ENCODE measurements around the gene RASSF3.

The RASSF3 gene

GRCh38 chr12:64634508-64635092 lies 24.3 kb downstream of the RASSF3 start:
- H2BK120ac ChIP-seq (ENCODE audit: insufficient read depth, low read length, poor library complexity): no peak overlapping the region
- H3K9me3 ChIP-seq (ENCODE audit: insufficient read depth, low read depth, low read length): no peaks in the 10 kb centered on the region
- no peaks in the 10 kb centered on the region for H3K79me2 ChIP-seq (ENCODE audit: control insufficient read depth, insufficient read depth, low read length, poor library complexity)
- H3K79me1 ChIP-seq (ENCODE audit: low read length): no peaks in the 10 kb centered on the region
- H3K18ac ChIP-seq (ENCODE audit: low read length): no peak overlapping the region
- H3K27ac ChIP-seq (ENCODE audit: low read depth, low read length): no peak overlapping the region
- no peak overlapping the region for H3K4me3 ChIP-seq (ENCODE audit: low read depth, low read length)
- H2AK5ac ChIP-seq (ENCODE audit: low read length): no peak overlapping the region
- no peak overlapping the region for H2AFZ ChIP-seq (ENCODE audit: insufficient read depth, low read length, poor library complexity)
- no peak overlapping the region for H3K9ac ChIP-seq (ENCODE audit: low read length)
- no peaks in the 10 kb centered on the region for H3K36me3 ChIP-seq (ENCODE audit: control insufficient read depth in 1 of 2, insufficient read depth in 2 of 2, low read length in 2 of 2)
- H3K4me1 ChIP-seq (ENCODE audit: control insufficient read depth in 1 of 2, insufficient read depth in 2 of 2, low read length in 2 of 2): no peaks in the 10 kb centered on the region
- H2BK5ac ChIP-seq (ENCODE audit: low read depth, low read length, poor library complexity): no peak overlapping the region
- no peak overlapping the region for H3K4ac ChIP-seq (ENCODE audit: low read depth, low read length)
- no peak overlapping the region for H4K12ac ChIP-seq (ENCODE audit: low read depth, low read length)
- no peak overlapping the region for H4K8ac ChIP-seq (ENCODE audit: low read depth, low read length)
- no peak for DNase-seq
- WGBS (ENCODE audit: extremely low coverage, insufficient coverage, insufficient read length): no CpG with 5 or more reads among the region's 7 CpGs
- H3K23ac ChIP-seq (ENCODE audit: low read length): no peak overlapping the region
- no peak overlapping the region for H3K14ac ChIP-seq (ENCODE audit: low read length)
- no peaks in the 10 kb centered on the region for H3K27me3 ChIP-seq (ENCODE audit: insufficient read depth, low read length)
- no peak overlapping the region for H3K4me2 ChIP-seq (ENCODE audit: low read length)
- no peak overlapping the region for H2BK12ac ChIP-seq (ENCODE audit: low read length)
- no peak overlapping the region for H4K91ac ChIP-seq (ENCODE audit: low read depth, low read length)

DNA sequence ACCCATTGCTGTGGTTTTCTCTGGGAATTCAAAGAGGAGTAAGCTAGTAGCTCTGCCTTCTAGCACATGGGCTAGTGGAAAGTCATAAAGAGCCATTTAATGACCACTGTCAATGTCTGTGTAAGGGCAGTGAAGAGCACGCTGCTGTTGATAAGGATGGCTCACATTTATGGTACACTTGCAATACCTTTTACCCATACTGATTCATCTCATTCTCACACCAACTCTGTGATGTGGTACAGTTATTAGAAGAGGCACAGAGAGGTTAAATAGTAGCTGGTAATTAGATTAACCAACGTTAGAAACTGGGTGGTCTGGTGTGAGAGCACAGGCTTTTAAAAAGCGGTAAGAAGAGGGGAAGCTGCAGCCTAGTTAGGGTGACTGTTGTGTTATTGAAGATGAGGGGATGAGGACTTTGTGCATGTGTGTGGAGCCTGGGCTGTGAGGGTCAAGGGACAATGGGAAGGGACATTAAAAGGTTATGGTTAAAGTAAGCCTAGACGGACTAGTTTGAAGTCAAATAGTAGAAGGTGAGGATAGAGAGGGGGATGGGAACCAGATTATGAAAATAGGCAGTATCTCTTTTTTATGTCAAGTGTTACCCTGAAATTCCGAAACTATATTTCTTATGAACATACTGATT lies 25.2 kb downstream of the RASSF3 start:
- Histone ChIP-seq H2BK120ac (ENCODE audit: insufficient read depth, low read length, poor library complexity) (no peak overlapping the region), H3K4ac (ENCODE audit: low read depth, low read length) (no peak overlapping the region), H3K4me2 (ENCODE audit: low read length) (no peak overlapping the region), H4K91ac (ENCODE audit: low read depth, low read length) (no peak overlapping the region), H2BK5ac (ENCODE audit: low read depth, low read length, poor library complexity) (no peak overlapping the region), H2AFZ (ENCODE audit: insufficient read depth, low read length, poor library complexity) (no peak overlapping the region), H3K23ac (ENCODE audit: low read length) (no peak overlapping the region), H3K4me3 (ENCODE audit: low read depth, low read length) (no peak overlapping the region), H3K18ac (ENCODE audit: low read length) (no peak overlapping the region), H3K79me2 (ENCODE audit: control insufficient read depth, insufficient read depth, low read length, poor library complexity) (no peaks in the 10 kb centered on the region), H2BK12ac (ENCODE audit: low read length) (no peak overlapping the region), H3K36me3 (ENCODE audit: control insufficient read depth in 1 of 2, insufficient read depth in 2 of 2, low read length in 2 of 2) (no peaks in the 10 kb centered on the region), H3K27me3 (ENCODE audit: insufficient read depth, low read length) (no peaks in the 10 kb centered on the region), H3K9ac (ENCODE audit: low read length) (no peak overlapping the region), H3K14ac (ENCODE audit: low read length) (no peak overlapping the region), H3K27ac (ENCODE audit: low read depth, low read length) (no peak overlapping the region), H2AK5ac (ENCODE audit: low read length) (no peak overlapping the region), H3K4me1 (ENCODE audit: control insufficient read depth in 1 of 2, insufficient read depth in 2 of 2, low read length in 2 of 2) (no peaks in the 10 kb centered on the region), H3K9me3 (ENCODE audit: insufficient read depth, low read depth, low read length) (no peaks in the 10 kb centered on the region), H4K12ac (ENCODE audit: low read depth, low read length) (no peak overlapping the region), H3K79me1 (ENCODE audit: low read length) (no peaks in the 10 kb centered on the region), H4K8ac (ENCODE audit: low read depth, low read length) (no peak overlapping the region)
- no peak for DNase-seq
- WGBS (ENCODE audit: extremely low coverage, insufficient coverage, insufficient read length): no CpG with 5 or more reads among the region's 5 CpGs

DNA sequence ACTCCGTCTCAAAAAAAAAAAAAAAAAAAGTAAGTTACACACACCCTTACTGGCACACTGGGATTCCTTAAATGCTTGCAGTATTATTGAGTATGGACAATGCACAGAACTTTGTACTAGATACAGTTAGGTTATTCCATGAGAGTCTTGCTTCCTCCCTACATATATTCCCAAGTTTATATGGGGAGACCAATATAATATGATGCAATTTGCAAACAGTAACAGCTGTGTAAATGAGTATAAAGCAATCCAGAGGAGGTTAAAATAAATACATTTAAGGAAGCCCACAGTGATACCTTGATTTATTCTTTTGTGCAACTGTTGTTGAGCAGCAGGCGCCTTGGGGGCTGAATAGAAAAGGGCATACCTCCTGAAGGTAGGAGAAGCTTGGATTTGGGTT lies 26.6 kb downstream of the RASSF3 start:
- no peaks in the 10 kb centered on the region for H3K27me3 ChIP-seq (ENCODE audit: insufficient read depth, low read length)
- no peak overlapping the region for H2AK5ac ChIP-seq (ENCODE audit: low read length)
- H3K4me3 ChIP-seq (ENCODE audit: low read depth, low read length): no peak overlapping the region
- no peak overlapping the region for H3K27ac ChIP-seq (ENCODE audit: low read depth, low read length)
- no peak overlapping the region for H4K8ac ChIP-seq (ENCODE audit: low read depth, low read length)
- WGBS (ENCODE audit: extremely low coverage, insufficient coverage, insufficient read length): no CpG with 5 or more reads among the region's 2 CpGs
- H3K9ac ChIP-seq (ENCODE audit: low read length): no peak overlapping the region
- no peak overlapping the region for H2AFZ ChIP-seq (ENCODE audit: insufficient read depth, low read length, poor library complexity)
- no peak overlapping the region for H3K4ac ChIP-seq (ENCODE audit: low read depth, low read length)
- H3K79me2 ChIP-seq (ENCODE audit: control insufficient read depth, insufficient read depth, low read length, poor library complexity): no peaks in the 10 kb centered on the region
- H3K4me1 ChIP-seq (ENCODE audit: control insufficient read depth in 1 of 2, insufficient read depth in 2 of 2, low read length in 2 of 2): no peaks in the 10 kb centered on the region
- H2BK5ac ChIP-seq (ENCODE audit: low read depth, low read length, poor library complexity): no peak overlapping the region
- no peak overlapping the region for H4K91ac ChIP-seq (ENCODE audit: low read depth, low read length)
- H3K4me2 ChIP-seq (ENCODE audit: low read length): no peak overlapping the region
- H2BK120ac ChIP-seq (ENCODE audit: insufficient read depth, low read length, poor library complexity): no peak overlapping the region
- no peak overlapping the region for H3K18ac ChIP-seq (ENCODE audit: low read length)
- no peak for DNase-seq
- H2BK12ac ChIP-seq (ENCODE audit: low read length): no peak overlapping the region
- H3K9me3 ChIP-seq (ENCODE audit: insufficient read depth, low read depth, low read length): no peaks in the 10 kb centered on the region
- no peak overlapping the region for H4K12ac ChIP-seq (ENCODE audit: low read depth, low read length)
- no peak overlapping the region for H3K14ac ChIP-seq (ENCODE audit: low read length)
- no peaks in the 10 kb centered on the region for H3K79me1 ChIP-seq (ENCODE audit: low read length)
- H3K36me3 ChIP-seq (ENCODE audit: control insufficient read depth in 1 of 2, insufficient read depth in 2 of 2, low read length in 2 of 2): no peaks in the 10 kb centered on the region
- no peak overlapping the region for H3K23ac ChIP-seq (ENCODE audit: low read length)

GRCh38 chr12:64639466-64639865 lies 29.2 kb downstream of the RASSF3 start:
- H3K4me3 ChIP-seq (ENCODE audit: low read depth, low read length): no peak overlapping the region
- no peak overlapping the region for H3K4ac ChIP-seq (ENCODE audit: low read depth, low read length)
- no peaks in the 10 kb centered on the region for H3K79me1 ChIP-seq (ENCODE audit: low read length)
- H4K91ac ChIP-seq (ENCODE audit: low read depth, low read length): no peak overlapping the region
- no peak overlapping the region for H2AFZ ChIP-seq (ENCODE audit: insufficient read depth, low read length, poor library complexity)
- no peak overlapping the region for H2BK5ac ChIP-seq (ENCODE audit: low read depth, low read length, poor library complexity)
- no peaks in the 10 kb centered on the region for H3K79me2 ChIP-seq (ENCODE audit: control insufficient read depth, insufficient read depth, low read length, poor library complexity)
- no peak overlapping the region for H3K14ac ChIP-seq (ENCODE audit: low read length)
- no CpG with 5 or more reads among the region's 1 CpG for WGBS (ENCODE audit: extremely low coverage, insufficient coverage, insufficient read length)
- H2AK5ac ChIP-seq (ENCODE audit: low read length): no peak overlapping the region
- no peak overlapping the region for H4K8ac ChIP-seq (ENCODE audit: low read depth, low read length)
- no peaks in the 10 kb centered on the region for H3K9me3 ChIP-seq (ENCODE audit: insufficient read depth, low read depth, low read length)
- H2BK12ac ChIP-seq (ENCODE audit: low read length): no peak overlapping the region
- no peak overlapping the region for H4K12ac ChIP-seq (ENCODE audit: low read depth, low read length)
- DNase-seq: no peak
- H2BK120ac ChIP-seq (ENCODE audit: insufficient read depth, low read length, poor library complexity): no peak overlapping the region
- H3K9ac ChIP-seq (ENCODE audit: low read length): no peak overlapping the region
- no peaks in the 10 kb centered on the region for H3K27me3 ChIP-seq (ENCODE audit: insufficient read depth, low read length)
- no peak overlapping the region for H3K4me2 ChIP-seq (ENCODE audit: low read length)
- no peak overlapping the region for H3K23ac ChIP-seq (ENCODE audit: low read length)
- H3K4me1 ChIP-seq (ENCODE audit: control insufficient read depth in 1 of 2, insufficient read depth in 2 of 2, low read length in 2 of 2): no peaks in the 10 kb centered on the region
- H3K18ac ChIP-seq (ENCODE audit: low read length): no peak overlapping the region
- no peaks in the 10 kb centered on the region for H3K36me3 ChIP-seq (ENCODE audit: control insufficient read depth in 1 of 2, insufficient read depth in 2 of 2, low read length in 2 of 2)
- no peak overlapping the region for H3K27ac ChIP-seq (ENCODE audit: low read depth, low read length)
